KMS-11 (cell line): ENCODE results near the gene CORO2B.

Experiments used
- H2AFZ ChIP-seq: fragments of 200-600 bp; sonication (generic); 2 replicates; pipeline ENCODE4 v1.6.1; 2016; ENCODE audit warnings: antibody characterized with exemption, mixed run types, low read depth
- H3K27ac ChIP-seq: fragments of 200-600 bp; sonication (generic); 2 replicates; pipeline ENCODE4 v1.6.1; 2016; ENCODE audit warnings: mild to moderate bottlenecking, mixed run types
- H3K27me3 ChIP-seq: fragments of 200-600 bp; sonication (generic); 2 replicates; pipeline ENCODE4 v1.6.1; 2017; ENCODE audit warnings: mild to moderate bottlenecking, low read depth, mixed run types, moderate library complexity; ENCODE audit not compliant: insufficient read depth
- H3K36me3 ChIP-seq: fragments of 200-600 bp; sonication (generic); 2 replicates; pipeline ENCODE4 v1.6.1; 2017; ENCODE audit warnings: mild to moderate bottlenecking, mixed run types; ENCODE audit not compliant: insufficient read depth
- H3K4me1 ChIP-seq: fragments of 200-600 bp; sonication (generic); 2 replicates; pipeline ENCODE4 v1.6.1; 2016; ENCODE audit warnings: mild to moderate bottlenecking, low read depth, mixed run types; ENCODE audit not compliant: poor library complexity, severe bottlenecking
- H3K4me2 ChIP-seq: fragments of 200-600 bp; sonication (generic); 2 replicates; pipeline ENCODE4 v1.7.0; 2016; ENCODE audit warnings: mild to moderate bottlenecking, mixed run types
- H3K4me3 ChIP-seq: fragments of 200-600 bp; sonication (generic); IDR thresholded peaks from 2 replicates; pipeline ENCODE4 v1.6.1; 2017; ENCODE audit warnings: low read depth, low read length, mixed read lengths; ENCODE audit not compliant: insufficient read depth
- H3K79me2 ChIP-seq: fragments of 200-600 bp; sonication (generic); 2 replicates; pipeline ENCODE4 v1.6.1; 2016; ENCODE audit warnings: low read depth, mixed run types; ENCODE audit not compliant: insufficient read depth
- H3K9ac ChIP-seq: fragments of 200-600 bp; sonication (generic); 2 replicates; pipeline ENCODE4 v1.6.1; 2016; ENCODE audit warnings: mild to moderate bottlenecking, mixed run types
- H4K20me1 ChIP-seq: fragments of 200-600 bp; sonication (generic); 2 replicates; pipeline ENCODE4 v1.6.1; 2016; ENCODE audit warnings: mild to moderate bottlenecking, mixed run types; ENCODE audit not compliant: insufficient read depth
- TF ChIP-seq, protein P1 (sequence below): fragments of 200-600 bp; sonication (generic); conservative IDR thresholded peaks from 2 replicates; pipeline ENCODE4 v1.6.1; 2017; ENCODE audit warnings: low read depth, mild to moderate bottlenecking, antibody characterized with exemption, low read length, moderate library complexity, mixed read lengths

CORO2B gene

GRCh38 chr15:68576235-68576892, 2.4 kb upstream of the CORO2B start:
- no peaks in the 10 kb centered on the region for H3K79me2 ChIP-seq

DNA sequence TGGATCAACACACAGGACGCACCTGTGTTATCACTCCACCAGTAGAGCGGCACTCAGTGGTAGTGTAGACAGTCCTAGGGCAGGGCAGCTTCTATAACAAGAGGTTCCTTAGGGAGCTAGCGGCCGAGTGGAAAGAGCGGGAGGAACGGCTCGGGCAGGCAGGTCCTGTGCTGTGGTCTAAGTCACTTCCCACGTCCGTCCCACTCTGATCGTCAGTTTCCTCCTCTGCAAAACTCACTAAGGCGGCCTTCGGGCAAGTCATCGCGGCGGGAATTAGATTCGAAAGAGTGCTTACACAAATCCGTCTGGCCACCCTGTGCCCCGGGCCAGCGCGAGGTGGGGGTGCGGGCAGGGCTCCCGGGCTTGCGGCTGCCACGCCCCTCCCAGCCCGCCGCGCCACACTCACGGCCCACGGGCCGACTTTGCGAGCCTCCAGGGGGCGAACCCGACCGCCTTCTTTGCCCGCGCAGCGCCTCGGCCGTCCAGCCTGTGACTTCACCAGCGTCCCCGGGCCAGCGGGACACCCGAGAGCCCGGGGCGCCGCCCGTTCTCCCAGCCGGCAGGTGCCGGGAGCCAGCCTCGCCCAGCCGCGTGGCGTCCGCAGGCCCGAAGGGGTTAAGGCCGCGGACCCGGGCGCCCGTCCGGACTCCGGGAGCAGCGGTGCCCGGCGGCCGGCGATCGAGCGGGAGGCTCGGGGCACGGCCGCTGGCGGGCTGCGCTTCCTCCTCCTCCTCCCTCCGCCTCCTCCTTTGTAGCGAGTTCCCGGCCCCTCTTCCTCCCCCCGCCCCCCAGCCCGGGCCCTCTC, 416 bp upstream of the CORO2B start:
- TF ChIP-seq, protein P1, sequence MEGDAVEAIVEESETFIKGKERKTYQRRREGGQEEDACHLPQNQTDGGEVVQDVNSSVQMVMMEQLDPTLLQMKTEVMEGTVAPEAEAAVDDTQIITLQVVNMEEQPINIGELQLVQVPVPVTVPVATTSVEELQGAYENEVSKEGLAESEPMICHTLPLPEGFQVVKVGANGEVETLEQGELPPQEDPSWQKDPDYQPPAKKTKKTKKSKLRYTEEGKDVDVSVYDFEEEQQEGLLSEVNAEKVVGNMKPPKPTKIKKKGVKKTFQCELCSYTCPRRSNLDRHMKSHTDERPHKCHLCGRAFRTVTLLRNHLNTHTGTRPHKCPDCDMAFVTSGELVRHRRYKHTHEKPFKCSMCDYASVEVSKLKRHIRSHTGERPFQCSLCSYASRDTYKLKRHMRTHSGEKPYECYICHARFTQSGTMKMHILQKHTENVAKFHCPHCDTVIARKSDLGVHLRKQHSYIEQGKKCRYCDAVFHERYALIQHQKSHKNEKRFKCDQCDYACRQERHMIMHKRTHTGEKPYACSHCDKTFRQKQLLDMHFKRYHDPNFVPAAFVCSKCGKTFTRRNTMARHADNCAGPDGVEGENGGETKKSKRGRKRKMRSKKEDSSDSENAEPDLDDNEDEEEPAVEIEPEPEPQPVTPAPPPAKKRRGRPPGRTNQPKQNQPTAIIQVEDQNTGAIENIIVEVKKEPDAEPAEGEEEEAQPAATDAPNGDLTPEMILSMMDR, result no peak
- Histone ChIP-seq H3K4me1 (no peaks in the 10 kb centered on the region), H3K4me2 (peak overlapping the region; percentile 21; the same call in 1 of the 2 replicates), H3K79me2 (no peaks in the 10 kb centered on the region), H3K27ac (no peak overlapping the region), H4K20me1 (no peaks in the 10 kb centered on the region), H3K36me3 (no peaks in the 10 kb centered on the region), H3K4me3 (no peak overlapping the region), H3K27me3 (no peaks in the 10 kb centered on the region), H2AFZ (peak overlapping the region; percentile 26; the same call in 1 of the 2 replicates), H3K9ac (no peak overlapping the region)

More at GRCh38 chr15:68576235-68576892, 2.4 kb upstream of the CORO2B start:
- TF ChIP-seq, protein P1, result no peak
- no peaks in the 10 kb centered on the region for H3K4me1 ChIP-seq
- no peak overlapping the region for H2AFZ ChIP-seq
- no peak overlapping the region for H3K9ac ChIP-seq
- no peak overlapping the region for H3K4me2 ChIP-seq
- H3K27ac ChIP-seq, result no peak overlapping the region
- no peaks in the 10 kb centered on the region for H3K36me3 ChIP-seq
- H3K4me3 ChIP-seq, result no peak overlapping the region
- H3K27me3 ChIP-seq, result no peaks in the 10 kb centered on the region
- no peaks in the 10 kb centered on the region for H4K20me1 ChIP-seq

GRCh38 chr15:68580026-68580882, 1.5 kb downstream of the CORO2B start:
- H3K9ac ChIP-seq, result no peak overlapping the region
- H2AFZ ChIP-seq, result no peak overlapping the region
- no peaks in the 10 kb centered on the region for H4K20me1 ChIP-seq
- H3K4me3 ChIP-seq, result no peak overlapping the region
- no peak overlapping the region for H3K27ac ChIP-seq
- no peaks in the 10 kb centered on the region for H3K4me1 ChIP-seq
- no peaks in the 10 kb centered on the region for H3K79me2 ChIP-seq
- H3K4me2 ChIP-seq, result no peak overlapping the region
- TF ChIP-seq, protein P1, result no peak
- H3K27me3 ChIP-seq, result no peaks in the 10 kb centered on the region
- H3K36me3 ChIP-seq, result no peaks in the 10 kb centered on the region

- Histone ChIP-seq H3K4me2 (no peak overlapping the region), H3K4me3 (no peak overlapping the region), H3K9ac (no peak overlapping the region), H2AFZ (no peak overlapping the region), H3K27me3 (no peaks in the 10 kb centered on the region), H3K4me1 (no peaks in the 10 kb centered on the region), H3K27ac (no peak overlapping the region), H4K20me1 (no peaks in the 10 kb centered on the region), H3K36me3 (no peaks in the 10 kb centered on the region), H3K79me2 (no peaks in the 10 kb centered on the region)
- TF ChIP-seq, protein P1, result no peak
These were observed 2.0 kb downstream of the CORO2B start for GRCh38 chr15:68580883-68581155.
